Erythroblast (primary cell): ENCODE data around the gene SLC39A11.

Experiments
- DNase-seq, 2 experiments: peaks; one replicate each; lab custom pipeline; 2025; lab: John Stamatoyannopoulos, UW
- GATA1 ChIP-seq: IDR thresholded peaks from 2 replicates; pipeline ENCODE4 v1.6.1; 2011; ENCODE audit warnings: low read depth, mild to moderate bottlenecking, control low read depth, low read length, moderate library complexity
- POLR2A ChIP-seq: IDR thresholded peaks from 2 replicates; pipeline ENCODE4 v1.6.1; 2011; ENCODE audit warnings: mild to moderate bottlenecking, low read length

SLC39A11 gene

DNA sequence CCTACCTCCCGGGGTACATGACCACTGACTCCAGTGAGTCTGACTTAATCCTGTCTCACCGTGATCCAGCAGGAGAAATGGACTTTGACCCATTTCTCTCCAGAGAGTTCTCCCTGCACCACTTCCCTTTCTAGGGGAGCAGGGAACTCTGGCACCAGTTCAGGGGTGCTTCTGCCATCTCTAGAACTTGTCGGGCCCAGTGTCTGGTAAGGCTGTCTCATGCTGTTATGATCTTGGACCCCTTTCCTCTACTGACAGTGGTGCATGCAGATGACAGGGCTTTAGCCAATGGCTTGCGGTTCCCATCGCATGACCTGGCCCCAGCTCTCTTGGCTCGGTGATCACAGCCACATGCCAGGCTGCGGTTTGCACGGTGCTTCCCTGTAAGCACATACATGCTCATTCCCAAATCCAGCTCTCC lies 62.0 kb downstream of the SLC39A11 start:
- TF ChIP-seq GATA1: no peak
- TF ChIP-seq POLR2A: no peak
- DNase-seq: no peak

DNA sequence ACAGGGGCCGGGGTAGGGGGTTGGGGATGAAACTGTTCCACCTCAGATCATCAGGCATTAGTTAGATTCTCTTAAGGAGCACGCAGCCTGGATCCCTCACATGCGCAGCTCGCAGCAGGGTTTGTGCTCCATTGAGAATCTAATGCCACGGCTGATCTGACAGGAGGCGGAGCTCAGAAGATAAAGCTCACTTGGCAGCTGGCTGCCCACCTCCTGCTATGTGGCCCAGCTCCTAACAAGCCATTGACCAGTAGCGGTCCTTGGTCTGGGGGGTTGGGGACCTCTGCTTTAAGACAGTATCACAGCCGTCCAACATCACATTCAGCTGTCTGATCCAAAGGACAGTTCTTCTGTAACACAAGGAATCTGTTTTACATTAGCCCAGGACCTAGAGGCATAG lies 62.5 kb downstream of the SLC39A11 start:
- TF ChIP-seq GATA1 (no peak), POLR2A (no peak)
- DNase-seq: no peak

DNA sequence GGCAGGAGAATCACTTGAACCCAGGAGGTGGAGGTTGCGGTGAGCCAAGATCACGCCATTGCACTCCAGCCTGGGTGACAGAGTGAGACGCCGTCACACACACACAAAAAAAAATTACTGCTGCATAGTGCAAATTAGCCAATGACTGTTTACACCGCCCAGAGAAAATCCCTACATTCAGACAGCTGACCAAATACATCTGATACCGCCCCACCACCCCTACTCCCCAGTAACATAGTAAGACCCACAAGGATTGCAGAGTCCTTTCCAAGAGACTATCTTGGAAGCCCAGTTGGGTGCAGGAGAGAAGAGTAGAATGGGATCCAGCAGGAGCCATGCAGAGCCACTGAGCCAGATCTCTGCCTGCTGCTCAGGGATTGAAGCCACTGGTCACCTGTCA lies 63.5 kb downstream of the SLC39A11 start:
- TF ChIP-seq GATA1: no peak
- TF ChIP-seq POLR2A: no peak

DNA sequence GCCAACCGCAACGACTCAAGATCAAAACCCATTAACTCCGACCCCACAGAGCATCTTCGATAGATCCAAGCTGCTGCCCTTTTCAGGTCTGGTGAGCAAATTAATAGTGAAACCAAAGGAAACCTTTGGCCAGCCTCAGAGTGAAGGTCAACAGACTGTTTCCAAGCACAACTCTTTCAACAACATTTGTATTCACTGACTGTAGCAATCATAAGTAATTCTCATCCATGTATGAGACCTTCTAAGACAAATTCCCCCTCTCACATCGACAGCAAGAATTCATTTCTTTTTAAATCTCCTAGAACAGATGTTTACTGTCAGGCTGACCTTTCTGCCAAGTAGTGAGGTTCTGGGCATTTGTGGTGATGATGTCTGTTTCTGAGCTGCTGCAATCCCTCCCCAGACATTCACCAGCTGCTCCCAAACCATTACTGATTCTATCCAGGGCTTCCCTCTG lies 64.2 kb downstream of the SLC39A11 start:
- DNase-seq: no peak
- TF ChIP-seq POLR2A: no peak

More for the DNA sequence above, 63.5 kb downstream of the SLC39A11 start:
- no peak for DNase-seq

DNA sequence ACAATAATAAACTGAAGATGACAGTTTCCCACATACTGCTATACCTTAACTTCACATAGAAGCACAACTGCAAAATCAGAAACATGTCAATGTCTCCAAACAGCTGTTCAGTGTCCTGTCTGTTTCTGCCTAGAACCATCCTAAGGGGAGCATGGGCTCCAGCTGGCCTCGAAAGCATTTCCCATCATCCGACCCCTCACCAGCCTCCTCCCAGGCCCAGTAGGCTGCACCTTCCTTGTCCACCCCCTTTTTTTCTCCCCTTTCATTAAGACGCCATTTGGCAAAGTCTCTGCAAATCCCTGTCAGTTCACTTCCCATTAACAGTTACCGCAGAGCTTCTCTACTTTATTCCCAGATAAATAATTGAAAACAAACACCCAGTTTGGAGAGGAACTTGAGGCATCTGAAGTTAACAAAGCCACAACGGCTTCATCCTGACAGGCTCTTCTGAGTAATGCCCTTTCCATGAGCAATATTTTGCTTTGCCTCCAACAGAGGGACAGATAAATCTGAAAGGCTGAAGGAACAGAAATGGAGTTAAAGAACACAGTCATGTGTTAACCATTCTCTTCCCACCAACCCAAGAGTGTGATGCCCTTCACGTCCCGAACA lies 65.3 kb downstream of the SLC39A11 start:
- DNase-seq: no peak
- TF ChIP-seq POLR2A: no peak

DNA sequence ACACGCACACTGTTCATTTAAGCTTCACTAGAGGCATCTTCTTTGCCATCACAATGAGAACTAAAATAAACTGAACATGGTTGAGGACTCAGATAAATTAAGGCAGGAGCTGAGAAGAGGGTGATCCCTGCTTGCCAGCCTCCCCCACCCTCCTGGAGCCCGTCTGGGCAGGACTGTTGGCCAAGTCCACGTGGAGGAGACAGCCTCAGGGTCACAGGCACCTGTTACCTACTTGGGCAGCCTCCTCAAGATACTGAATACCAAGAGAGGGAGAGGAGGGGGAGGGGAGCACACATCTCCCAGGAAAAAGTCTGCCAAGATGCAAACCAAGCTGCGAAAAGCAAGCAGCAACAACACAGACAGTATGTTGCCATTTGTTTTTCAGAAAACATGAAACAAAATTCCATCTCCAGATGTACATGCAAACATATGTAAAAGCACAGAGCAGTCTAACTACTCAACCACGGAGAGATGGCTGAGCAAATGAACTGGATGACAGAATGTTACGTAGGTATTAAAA lies 67.4 kb downstream of the SLC39A11 start:
- DNase-seq: no peak
- TF ChIP-seq POLR2A: no peak
- no peak for TF ChIP-seq GATA1

DNA sequence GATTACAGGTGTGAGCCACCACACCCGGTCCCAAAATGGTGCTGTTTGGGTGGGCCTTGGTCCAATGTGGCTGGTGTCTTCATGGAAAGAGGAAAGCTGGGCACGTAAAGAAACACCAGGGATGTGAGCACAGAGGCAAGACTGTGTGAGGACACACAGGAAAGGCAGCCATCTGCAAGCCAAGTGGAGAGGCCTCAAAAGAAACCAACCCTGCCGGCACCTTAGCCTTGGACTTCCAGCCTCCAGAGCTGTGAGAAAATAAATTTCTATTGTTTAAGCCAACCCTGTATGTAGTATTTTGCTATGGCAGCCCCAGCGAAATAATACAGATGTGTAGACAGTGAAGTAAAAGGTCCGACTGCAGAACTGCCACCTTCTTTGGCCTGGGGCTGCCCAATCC lies 68.7 kb downstream of the SLC39A11 start:
- no peak for DNase-seq
- no peak for TF ChIP-seq POLR2A
- TF ChIP-seq GATA1: no peak

DNA sequence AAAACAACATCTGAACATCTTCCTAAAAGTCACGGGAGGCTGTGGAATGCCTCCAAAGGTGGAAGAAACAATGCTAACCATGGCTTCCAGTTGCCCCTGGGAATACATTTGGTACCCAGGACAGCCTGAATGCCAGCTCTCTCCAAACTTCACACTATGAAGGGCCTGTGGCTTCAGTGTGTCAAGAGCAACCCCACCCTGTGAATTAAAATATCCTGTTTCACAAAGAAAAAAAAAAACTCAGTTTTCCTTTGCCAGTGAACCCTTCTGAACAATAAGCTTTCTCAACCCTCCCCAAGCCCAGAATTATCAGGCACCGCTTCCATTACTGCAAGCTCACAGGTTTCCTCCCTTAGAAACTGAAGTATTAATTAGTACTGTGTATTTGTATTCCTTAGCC lies 69.8 kb downstream of the SLC39A11 start:
- TF ChIP-seq POLR2A: no peak
- TF ChIP-seq GATA1: no peak
- no peak for DNase-seq

DNA sequence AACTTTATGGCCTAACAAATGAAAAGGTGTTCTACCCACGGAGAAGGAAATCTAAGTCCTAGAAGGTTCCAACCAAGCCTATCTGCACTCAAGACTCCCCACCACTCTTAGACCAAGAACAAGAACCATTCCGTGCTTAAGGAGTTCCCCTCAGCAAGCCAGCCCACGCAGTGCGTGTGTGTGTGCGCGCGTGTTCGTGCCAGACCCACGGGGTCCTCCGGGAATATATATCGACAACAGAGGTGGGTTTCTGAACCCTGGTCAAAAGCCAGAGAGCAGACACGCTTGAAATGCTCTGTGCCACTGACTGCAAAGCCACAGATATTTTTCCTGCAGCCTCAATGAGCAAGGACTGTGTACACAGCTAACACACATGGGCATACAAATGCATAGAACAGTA lies 70.7 kb downstream of the SLC39A11 start:
- TF ChIP-seq POLR2A (no peak), GATA1 (no peak)
- no peak for DNase-seq

DNA sequence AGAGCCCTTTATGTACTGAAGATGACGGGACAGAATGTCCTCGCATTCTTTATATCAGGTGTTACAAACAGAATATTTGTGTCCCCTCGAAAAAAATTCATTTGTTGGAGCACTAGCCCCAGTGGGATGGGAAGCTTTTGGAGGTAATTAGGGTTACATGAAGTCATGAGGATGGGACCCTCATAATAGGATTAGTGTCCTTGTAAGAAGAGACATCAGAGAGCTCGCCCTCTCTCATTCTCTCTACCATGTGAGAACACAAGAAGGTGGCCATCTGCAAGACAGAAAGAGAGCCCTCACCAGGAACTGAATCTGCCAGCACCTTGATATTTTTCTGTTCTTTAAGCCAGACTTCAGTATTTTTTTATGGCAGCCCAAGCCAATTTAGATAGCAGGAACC lies 72.4 kb downstream of the SLC39A11 start:
- TF ChIP-seq GATA1 (no peak), POLR2A (no peak)
- no peak for DNase-seq

DNA sequence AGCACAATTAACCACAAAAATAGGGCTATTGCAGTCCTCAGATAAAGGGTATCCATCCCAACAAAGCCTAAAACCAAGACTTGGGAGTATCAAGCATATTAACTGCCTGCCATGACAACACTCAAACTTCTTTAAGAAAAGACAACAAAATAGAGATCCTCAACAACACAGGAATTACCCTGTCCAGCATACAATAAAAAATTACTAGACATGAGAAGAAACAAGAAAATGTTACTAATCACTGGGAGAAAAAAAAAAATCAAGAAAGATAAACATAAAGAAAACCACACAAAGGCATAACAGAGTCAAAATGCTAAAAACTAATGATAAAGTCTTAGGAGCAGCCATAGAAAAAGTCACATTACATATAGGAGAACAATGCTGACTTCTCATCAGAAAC lies 73.9 kb downstream of the SLC39A11 start:
- TF ChIP-seq GATA1 (no peak), POLR2A (no peak)
- DNase-seq: no peak

DNA sequence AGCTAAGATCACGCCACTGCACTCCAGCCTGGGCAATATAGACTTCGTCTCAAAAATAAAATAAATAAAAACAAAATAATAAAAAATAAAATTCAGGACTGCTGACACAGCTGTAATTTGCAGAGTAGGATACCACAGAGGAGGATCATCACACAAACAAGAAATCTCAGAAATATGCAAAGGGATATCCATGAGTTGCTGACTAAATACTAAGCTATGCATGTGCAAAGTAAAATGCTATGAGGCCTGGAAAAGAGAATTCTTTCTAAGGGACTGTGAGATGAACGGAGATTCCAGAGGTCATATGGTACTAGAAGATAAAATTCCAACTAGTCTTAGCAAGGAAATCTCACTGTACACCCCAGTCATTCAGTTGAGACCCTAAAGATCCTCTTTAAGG lies 74.8 kb downstream of the SLC39A11 start:
- no peak for DNase-seq
- no peak for TF ChIP-seq GATA1
- TF ChIP-seq POLR2A: no peak

DNA sequence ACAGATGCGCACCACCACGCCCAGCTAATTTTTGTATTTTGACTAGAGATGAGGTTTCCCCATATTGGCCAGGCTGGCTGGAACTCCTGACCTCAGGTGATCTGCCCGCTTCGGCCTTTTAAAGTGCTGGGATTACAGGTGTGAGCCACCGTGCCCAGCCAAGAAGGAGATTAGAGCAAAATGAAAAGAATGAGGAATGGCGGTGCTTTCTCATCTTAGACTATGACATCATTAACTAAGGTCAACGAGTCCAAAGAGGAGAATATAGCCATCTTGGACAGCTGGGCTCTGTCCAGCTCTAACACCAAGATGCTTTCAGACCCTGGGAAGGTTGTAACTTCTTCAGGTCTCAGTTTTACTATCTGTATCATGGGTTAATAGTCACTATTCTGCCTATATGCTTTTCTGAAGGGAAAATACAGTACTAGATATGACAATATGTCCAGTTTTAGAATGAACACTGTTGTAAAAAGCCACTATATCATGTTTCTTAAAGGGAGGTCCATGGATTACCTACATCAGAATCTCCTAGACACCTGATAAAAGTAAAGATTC lies 76.7 kb downstream of the SLC39A11 start:
- no peak for DNase-seq
- no peak for TF ChIP-seq GATA1
- TF ChIP-seq POLR2A: no peak

DNA sequence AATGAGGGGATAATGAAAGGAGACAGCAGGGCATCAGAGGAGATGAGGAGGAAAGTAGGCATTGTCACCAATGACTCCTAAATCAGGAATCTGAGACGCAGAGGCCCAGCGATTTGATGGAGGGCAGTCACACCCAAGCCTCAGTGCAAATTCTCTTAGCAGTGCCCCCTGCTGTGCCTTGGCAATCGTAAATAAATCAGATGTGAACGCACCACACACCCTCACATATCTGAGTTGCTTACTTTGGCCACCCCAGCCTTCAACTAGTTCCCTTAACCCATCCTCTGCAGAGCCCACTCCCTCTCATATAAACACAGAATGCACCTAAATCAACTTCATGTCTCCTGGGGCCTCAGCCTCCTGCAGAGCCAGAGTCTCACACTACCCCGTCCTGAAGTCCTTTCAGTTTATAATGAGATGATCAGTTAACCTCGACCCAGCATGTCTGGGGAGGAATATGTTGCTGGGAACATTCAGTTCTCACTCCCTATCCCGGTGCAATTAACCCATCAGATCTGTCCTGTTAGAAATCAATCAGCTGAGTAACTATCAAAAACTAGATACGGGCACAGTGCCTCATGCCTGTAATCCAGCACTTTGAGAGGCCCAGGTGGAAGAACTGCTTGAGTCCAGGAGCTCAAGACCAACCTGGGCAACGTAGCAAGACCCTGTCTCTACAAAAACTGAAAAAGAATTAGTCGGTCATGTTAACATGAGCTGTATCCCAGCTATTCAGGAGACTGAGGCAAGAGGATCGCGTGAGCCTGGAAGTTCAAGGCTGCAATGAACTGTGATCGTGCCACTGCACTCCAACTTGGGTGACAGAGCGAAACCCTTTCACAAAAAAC lies 78.4 kb downstream of the SLC39A11 start:
- TF ChIP-seq POLR2A (no peak), GATA1 (no peak)
- no peak for DNase-seq
